CD4-positive, alpha-beta T cell treated with Interleukin-17A for 1 hour (primary cell): ENCODE results near the gene VEPH1.

ENCODE experiments used
- DNase-seq: peaks from one replicate; pipeline ENCODE4 v3.0.0-alpha.2; 2020

Gene VEPH1

DNA sequence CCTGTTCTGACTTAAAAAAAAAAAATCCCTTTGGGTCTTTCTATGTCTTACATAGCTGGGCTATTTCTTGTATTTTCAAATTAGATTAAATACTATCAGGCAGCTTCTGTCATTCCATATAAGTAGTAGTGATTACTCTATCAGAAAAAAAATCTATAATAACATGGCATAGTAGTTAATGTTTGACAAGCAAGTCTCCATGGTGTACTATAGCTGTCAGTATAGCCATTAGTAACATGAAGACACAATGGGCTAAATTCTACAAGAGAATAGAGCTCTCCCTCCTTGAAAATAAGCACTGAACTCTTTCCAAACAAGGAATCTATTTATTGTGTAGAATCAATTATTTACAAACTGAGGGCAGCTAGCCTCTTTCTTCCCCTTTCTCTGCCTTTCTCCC, 19.4 kb upstream of the VEPH1 start:
- DNase-seq = no peak

DNA sequence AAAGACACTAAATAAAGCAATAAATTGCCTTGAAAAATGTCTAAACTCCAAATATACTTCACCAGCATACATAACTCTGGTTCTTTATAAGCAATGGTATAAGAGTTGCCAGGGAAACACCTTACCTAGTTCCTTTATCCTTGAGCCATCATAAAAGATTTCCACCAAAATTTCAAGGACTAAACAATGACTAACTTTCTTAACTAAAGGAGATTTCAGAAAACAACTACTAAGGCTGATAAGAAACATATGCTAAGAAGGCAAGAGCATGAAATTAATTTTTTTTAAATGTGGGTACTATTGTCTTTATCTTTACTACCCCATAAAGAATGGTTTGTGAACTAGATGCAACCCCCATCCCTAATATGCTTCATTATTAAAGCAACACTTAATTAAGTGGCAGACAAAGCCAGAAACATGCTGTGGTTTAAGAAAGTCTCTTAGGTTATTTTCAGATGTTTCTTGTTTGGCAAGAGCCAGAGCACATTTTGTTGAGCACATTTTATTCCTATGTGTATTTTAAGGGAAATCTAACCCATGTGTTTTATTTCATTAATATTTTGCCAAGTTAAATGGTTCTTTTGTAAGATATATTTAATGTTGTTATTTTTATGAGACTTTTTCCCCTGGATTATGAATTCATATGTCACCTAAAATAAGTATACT, 17.4 kb upstream of the VEPH1 start:
- DNase-seq = no peak

DNA sequence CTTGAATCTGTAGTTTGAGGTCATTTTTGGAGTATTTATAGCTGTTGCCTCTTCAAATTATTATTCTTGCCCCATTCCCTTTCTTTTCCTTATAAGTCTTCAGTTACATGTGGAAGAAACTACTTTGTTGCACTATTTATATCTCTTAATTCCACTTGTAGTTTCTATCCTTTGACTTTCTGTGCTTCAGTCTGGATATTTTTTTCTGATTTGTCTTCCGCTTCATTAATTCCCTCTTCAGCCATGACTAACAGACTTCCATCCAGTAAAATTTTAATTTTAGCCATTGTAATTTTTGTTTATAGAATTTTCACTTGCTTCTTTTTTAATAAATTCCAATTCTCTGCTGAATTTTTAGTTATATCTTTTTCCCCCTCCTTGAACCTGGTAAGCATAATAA, 15.7 kb upstream of the VEPH1 start:
- DNase-seq = no peak

DNA sequence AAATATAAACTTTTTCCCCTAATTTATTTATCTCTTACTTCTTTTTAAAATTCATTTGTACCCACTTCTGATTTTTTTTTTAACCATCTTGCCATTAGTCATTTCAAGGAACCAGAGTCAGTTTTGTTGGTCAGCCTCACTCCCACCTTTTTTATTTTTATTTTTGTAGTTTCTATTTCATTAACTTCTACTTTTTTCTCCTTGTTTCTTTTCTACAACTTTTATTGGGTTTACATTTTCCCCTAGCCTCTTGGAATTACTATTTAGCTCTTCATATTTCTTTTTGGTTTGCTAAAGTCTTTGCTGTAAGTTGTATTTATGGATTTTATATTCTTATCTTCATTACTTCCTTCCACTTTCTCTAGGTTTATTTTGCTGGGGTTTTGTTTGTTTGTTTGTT, 13.7 kb upstream of the VEPH1 start:
- DNase-seq = no peak

DNA sequence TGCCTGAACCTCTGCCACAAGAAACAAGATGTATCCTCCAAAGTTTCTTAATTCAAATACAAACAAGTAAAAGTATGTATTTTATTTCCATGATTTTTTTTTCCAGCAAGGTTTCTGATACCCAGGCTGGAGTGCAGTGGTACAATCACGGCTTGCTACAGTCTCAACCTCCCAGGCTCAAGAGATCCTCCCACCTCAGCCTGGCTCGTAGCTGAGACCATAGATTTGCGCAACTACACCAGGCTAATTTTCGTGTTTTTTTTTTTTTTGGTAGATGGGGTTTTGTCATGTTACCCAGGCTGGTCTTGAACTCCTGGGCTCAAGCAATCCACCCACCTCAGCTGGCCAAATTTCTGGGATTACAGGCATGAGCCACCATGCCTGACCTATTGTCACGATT, 12.2 kb upstream of the VEPH1 start:
- DNase-seq = no peak

DNA sequence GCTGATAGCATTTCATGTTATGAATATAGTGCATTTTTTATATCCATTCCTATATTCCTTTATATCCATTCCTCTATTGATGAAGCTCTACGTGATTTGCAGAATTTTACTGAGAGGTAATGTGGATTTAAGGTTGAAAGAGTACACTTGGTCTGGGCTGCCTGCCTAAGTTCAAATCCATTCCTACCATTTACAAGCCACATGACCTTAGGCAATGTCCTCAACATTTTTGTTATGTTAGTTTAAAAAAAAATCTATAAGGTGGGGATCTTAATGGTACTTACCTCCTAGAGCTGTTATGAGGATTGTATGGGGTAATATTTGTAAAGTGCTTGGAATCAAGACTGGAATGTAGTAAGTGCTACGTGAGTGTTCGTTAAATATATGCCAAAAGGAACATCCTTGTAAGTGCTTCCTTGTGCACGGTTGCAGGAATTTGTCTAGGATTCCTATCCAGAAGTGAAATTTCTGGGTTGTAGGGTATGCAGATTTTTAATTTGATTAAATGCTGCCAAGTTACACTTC, 11.2 kb upstream of the VEPH1 start:
- DNase-seq = no peak

DNA sequence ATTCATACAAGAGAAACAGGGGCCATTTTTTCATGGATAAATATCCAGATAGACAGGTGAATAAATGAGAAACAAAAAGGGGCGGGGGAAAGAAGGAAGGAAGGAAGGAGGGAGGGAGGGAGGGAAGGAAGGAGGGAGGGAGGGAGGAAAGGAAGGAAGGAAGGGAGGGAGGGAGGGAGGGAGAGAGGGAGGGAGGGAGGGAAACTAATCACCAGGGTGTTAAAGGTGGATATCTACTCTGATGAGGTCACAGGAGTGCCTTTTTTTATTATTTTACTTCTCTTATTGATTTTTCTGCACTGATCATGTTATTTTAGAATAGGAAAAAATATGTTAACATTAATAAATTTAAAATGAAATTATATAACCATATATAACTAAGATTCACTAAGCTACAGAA, 10.4 kb upstream of the VEPH1 start:
- no peak for DNase-seq

DNA sequence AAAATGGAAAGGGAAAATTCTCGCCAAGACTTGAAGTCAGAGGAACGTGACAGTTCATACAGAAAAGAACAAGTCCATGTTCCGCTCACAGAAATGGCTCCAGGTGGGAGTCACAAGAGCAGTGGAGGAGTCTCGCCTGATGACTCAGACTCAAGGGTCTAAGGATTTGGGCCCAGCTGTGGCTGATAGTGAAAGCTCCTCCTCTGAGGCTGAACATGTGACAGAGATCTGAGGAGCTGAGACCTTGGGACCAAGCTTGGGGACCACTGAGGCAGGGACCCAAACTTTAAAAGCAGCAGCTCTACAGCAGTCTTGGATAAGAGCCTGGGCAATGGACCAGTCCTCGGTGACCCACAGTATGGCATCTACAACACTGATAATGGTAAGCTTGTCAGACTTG, 9.3 kb upstream of the VEPH1 start:
- DNase-seq = no peak

DNA sequence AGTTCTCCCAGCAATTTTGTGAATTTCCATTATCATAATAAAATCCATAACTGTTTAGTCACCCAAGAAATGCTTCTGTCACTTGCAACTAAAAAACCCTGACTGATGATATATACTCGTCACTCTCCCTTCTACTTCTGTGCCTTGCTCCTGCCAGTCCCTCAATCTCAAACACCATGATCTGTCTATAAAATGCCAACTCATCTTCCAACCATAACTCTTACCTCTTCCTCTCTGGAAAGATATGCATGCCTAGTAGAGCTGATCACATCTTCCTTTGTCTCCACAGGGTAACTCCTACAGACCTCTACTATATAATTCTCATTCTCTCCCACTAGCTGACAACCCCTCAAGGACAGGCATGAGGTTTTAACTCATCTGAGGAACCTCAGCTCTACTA, 5.2 kb upstream of the VEPH1 start:
- no peak for DNase-seq

DNA sequence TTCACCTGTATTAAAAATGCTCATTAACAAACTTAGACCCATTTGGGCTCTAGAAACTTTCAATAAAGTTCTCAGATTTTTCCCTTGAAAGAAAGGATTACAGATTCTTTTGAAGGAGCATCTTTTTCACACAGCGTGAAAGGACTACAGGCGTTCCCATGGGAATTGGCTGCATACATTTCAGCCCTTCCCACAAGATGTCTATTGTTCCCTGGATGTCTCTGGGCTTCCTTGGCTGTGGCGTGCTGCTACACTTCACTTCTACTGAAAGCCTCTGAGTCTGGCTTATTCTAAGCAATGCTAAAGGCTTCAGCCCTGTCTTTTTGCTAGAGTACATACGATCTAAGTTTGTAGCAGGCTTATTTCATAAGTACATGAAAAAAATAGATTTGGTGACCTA, 1.4 kb downstream of the VEPH1 start:
- no peak for DNase-seq

DNA sequence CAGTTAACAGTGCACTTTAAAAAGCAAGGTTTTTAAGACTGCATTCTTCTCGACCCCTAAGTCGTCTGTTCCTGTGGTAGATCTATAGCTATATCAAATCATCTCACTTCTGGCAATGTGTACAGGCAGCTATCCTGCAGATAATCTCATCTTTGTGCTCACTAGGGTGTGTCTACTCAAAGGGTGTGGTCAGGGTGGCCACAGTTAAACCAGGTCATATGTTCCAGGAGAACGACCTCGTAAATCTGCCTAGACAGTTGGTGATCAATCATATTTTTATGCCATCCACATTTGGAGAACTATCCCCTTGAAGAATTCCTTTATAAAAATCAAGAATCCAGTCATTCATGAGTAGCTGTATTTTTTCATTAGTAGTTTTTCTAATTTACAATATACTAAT, 3.0 kb downstream of the VEPH1 start:
- no peak for DNase-seq

DNA sequence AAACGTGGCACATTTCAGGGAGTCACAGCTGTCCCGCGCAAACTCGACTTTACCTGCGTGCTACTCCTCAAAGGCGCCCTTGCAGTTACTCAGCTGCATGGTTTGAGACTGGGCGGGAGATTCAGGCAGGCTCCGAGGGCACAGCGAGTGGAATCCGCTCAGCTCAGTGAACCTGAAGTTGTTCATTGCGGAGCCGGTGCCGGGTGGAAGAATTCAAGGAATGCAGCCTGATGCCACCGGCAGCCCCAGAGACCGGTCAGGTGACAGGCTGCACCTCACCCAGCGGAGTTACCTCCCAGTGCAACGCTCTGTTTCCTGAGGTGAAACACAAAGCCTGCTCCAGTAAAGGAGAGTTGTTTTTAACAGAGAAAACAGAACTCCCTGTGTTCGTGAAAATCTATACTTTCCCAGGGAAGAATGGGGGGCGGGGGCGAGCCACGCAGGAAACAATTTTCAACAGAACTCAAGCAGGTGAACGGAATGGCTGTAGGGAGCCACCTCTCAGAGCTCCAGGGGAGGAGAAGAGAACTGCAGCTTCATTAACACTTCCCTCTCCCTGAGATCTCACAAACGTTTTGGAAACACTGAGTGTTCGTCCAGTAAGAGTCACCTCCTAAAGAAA, 3.8 kb downstream of the VEPH1 start:
- no peak for DNase-seq

DNA sequence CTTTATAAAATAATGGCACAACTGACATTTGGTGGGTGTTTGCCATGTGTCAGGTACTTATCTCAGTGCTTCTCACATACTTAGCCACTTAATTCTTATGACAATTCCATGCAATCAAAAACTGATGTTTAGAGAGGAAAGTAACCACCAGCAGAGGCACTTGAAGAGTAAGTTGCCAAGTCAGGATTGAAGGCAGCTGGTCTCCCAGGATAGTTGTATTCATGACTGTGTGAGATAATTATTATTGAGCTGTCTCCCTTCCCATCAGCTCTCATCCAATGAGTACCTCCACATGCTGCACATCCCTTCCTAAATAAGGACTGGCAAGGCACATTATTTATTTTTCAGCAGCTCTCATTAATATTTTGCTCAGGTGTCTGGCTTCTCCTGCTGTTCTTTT, 4.8 kb downstream of the VEPH1 start:
- no peak for DNase-seq

DNA sequence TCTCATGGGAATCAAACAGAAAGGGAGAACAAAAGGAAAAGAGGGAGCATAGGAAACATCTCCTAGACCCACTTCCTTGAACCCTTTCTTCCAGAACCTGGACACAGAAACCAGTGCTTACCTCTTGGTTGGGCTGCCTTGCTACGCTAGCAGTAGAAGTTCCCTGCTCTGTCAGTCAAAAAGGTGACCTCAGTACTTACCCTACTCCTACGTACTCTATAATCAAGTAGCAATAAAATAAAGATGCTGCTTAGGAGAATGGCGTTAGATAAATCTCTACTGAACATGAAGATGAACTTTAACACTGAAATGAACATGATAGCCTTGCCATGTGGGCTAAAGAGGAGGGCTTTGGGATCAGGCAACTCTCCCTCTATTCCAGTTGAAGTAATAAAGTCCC, 7.4 kb downstream of the VEPH1 start:
- DNase-seq = no peak

DNA sequence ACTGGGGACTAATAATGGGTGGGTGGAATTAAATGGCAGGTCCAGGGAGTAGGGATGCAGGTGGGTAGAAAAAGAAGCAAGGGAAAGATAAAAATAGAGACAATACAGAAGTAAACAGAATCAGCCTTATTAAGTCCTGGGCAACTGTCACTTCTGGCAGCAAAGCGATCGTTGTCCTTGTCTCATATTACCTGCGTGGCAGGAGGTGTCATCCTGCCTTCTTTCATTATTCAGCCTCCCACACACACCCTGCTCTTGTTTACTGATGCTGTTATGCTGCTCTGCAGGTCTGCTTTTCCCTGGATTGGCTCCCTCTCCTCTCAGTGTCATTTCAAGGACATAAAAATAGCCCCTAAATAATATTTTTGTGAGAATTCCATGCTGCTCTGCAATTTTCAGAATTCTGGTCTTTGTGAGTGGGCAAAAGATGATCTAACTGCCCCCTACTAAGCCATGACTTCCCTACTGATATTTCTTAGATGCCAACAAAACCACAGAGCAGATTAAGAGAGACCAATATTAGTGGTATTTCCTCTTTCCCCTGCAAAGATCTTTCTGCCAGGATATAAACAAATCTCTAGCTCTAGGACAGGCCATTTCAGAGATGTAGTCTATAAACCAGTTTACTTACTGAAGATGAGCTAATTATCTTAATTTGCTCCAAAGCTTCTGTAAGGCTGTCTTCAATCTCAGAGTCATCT, 8.5 kb downstream of the VEPH1 start:
- no peak for DNase-seq

DNA sequence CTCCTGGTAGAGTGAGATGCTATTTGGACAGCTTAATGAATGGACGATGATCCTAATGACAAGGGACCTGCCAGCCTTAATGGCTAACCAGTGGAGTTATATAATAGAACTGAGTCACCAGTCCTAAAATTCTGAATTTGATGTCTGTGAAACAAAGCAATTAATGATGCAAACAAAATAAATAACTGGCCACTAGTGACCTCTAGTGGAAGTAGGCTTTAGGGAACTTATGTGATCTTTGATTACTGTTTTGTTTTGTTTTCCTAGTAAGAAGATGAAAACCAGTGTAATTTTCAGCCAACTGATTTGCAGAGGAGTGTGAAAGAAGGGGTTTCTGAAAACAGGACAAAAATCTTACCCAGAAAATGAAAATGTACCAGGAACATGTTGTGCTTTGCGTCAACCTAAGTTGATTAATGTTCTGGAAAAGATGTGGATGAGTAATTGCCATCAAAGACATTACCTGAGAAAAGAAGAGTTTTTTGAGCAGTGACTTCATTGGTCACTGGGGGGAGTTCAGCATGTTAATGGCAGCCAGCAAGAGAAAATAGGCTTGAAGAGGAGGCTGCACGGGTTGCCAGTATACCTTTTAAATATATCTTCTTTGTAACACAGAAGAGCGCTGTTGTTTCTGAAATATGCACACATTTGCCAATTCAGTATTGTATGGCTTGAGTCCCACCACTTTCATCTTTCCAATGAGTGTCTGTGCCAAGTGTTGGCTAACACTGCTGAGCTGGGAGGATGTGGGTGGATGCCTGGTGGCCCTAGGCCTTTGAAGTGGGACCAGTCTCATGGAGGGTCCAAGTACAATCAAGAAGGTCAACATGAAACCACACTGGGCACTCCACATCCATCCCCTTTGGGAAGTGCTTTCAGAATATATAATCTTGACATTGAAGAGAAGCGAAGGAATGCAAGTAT, 9.3 kb downstream of the VEPH1 start:
- no peak for DNase-seq

DNA sequence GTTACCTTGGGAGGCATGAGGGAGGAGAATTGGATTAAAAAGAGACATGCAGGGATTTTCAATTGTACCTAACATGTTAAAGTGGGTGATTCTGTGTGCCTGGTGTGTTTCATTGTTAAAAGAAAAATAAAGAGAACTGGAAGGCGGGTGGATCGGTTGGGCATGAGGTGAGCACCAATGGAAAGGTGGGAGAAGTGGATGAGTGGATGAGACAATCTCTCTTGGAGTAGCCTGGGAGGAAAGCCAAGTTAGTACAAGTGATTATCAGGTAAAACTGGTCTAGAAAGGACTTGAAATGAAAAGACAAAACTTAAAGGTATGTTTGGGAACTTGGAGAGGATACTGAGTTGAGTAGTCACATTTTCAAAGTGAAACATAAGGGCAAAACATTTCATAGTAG, 12.1 kb downstream of the VEPH1 start:
- DNase-seq = no peak

DNA sequence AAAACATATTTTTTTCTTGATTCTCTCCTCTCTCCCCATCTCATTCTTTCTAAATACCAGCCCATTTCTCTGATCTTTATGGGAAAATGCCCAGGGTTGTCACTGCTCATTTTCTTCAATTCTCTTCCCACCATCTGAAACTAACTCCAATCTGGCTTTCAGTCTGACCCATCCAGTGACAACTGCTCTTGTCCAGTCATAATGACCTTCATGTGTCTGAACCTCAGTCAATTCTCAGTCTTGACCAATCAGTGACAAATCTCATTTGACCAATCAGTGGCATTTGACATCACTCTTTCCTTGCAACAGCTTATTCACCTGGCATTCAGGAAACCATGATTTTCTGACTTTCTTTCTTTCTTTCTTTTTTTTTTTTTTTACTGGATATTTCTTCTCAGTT, 15.1 kb downstream of the VEPH1 start:
- no peak for DNase-seq

DNA sequence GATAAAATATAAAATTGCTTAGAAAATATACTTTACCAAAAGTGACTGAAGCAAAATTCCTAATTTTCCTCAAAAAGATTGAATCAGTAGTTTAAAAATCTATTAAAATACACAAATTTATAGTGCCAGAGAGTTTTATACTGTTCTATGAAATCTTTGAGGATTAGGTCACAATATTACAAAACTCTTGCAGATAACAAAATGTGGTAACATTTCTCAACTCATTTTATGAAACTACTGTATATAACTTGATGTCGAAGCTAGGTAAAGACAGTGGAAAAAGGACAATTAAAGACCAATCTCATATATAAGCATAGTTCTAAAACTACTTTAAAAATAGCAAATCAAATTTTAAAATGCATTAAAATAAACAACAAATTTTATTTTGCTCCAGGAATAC, 15.9 kb downstream of the VEPH1 start:
- DNase-seq = no peak

DNA sequence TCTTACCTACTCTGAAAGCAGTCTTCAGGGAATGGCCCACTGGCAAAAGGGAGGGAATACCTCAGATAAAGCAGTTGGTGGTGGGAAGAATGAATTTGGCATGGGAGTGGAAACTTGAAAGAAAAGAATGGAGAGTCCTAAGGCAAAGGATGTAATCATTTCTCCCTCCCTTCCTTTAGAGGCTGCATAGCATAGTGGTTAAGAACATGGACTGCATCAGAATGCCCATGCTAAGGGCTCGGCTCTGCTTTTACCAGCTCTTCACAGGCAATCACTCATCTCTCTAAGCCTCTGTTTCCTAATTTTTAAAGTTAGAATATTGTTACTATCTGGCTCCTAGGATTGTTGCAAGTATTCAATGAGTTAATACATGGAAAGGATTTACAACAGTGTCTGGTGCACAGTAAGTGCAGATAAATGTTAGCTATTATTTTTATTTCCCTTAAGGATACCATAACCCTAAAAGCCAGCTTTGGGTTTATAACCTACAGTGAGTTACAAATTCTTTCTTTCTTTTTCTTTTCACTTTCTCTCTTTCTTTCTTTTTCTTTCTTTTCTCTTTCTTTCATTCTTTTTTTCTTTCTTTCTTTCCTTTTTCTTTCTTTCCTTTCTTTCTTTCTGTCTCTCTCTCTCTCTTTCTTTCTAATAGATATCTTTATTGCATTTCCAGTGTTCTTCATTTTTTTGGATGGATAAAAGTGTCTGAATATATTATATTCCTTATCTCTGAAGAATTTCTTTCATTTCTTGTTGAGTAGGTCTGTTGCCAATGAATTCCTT, 23.6 kb downstream of the VEPH1 start:
- DNase-seq = no peak

DNA sequence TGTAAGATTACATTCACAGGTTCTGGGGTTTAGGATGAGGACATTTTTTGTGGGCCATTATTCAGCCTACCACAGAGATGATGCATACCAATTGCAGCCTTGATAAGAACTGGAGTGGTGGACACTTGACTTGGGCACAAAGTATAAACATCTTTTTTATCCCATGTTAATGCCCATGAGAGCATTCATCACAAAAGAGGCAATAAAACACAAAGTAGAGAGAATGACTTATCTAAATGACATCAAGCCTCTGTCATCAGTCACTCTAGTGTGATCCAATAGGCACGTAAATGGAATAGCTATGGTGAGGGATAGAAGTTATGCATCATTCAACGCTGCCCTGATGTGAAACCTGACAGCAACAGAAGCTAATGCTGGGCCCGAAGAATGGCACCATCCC, 25.8 kb downstream of the VEPH1 start:
- no peak for DNase-seq

DNA sequence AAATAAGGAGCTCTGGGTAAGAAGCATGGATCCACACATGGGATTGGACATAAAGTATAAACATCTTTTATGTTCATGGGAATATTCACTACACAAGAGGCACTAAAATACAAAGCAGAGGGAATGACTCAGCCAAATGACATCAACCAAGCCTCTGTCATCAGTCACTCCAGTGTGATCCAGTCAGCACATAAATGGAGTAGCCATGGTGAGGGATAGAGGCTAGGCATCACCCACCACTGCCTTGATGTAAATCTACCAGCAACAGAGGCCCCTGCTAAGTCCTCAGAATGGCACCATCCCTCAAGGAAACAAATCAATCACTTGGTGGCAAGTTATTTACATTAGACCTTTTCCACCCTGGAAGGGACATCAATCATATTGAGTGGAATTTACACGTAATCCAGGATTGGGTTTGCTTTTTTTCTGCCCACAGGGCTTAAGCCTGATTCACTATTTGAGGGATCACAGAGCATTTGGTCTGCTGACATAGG, 27.2 kb downstream of the VEPH1 start:
- DNase-seq = no peak
